ENCODE measurements around the gene KRT5. TPM values are rescaled to one million over a fixed set of nuclear protein-coding genes. Genes with fewer than 3 reads are reported as not detected.

Gene KRT5
- total RNA-seq, 1 donor from 2014 or later: 3.0 TPM

Other genes starting within 250 kb of the KRT5 start
- not detected for gene KRT86, start 245.7 kb downstream of the KRT5 start, total RNA-seq
- not detected for gene KRT81, start 228.9 kb downstream of the KRT5 start, total RNA-seq
- not detected for gene KRT83, start 199.0 kb downstream of the KRT5 start, total RNA-seq
- not detected for gene KRT85, start 152.9 kb downstream of the KRT5 start, total RNA-seq
- not detected for gene KRT84, start 134.7 kb downstream of the KRT5 start, total RNA-seq
- not detected for gene KRT82, start 114.1 kb downstream of the KRT5 start, total RNA-seq
- gene KRT75, start 86.0 kb downstream of the KRT5 start, total RNA-seq: not detected
- gene KRT6B, start 68.2 kb downstream of the KRT5 start, total RNA-seq: not detected
- not detected for gene KRT6C, start 46.6 kb downstream of the KRT5 start, total RNA-seq
- gene KRT6A, start 27.1 kb downstream of the KRT5 start, total RNA-seq: not detected
- gene KRT71, start 32.8 kb upstream of the KRT5 start, total RNA-seq: not detected
- gene KRT74, start 53.4 kb upstream of the KRT5 start, total RNA-seq: not detected
- gene KRT72, start 81.1 kb upstream of the KRT5 start, total RNA-seq: not detected
- not detected for gene KRT73, start 98.2 kb upstream of the KRT5 start, total RNA-seq
- not detected for gene KRT2, start 131.8 kb upstream of the KRT5 start, total RNA-seq
- not detected for gene KRT1, start 160.0 kb upstream of the KRT5 start, total RNA-seq
- not detected for gene KRT77, start 183.1 kb upstream of the KRT5 start, total RNA-seq